GM21390 (cell line): ENCODE measurements around the gene ADGRE1.

ENCODE experiments used
- ATAC-seq: cut with Tn5 transposase; IDR thresholded peaks from one replicate; pipeline ENCODE4 v1.9.1; 2021; ENCODE audit not compliant: unreplicated experiment

ADGRE1 gene

DNA sequence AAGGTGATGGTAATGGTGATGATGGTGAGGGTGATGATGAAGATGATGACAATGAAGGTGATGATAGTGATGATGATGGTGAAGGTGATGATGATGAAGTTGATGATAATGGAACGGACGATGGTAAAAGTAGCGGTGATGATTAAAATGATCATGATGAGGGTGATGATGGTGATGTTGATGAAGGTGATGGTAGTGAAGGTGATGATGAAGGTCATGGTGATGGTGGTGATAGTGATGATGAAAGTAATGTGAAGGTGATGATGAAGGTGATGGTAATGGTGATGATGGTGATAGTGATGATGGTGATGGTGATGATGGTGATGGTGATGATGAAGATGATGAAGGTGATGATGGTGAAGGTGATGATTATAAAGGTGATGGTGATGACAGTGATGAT is 67.7 kb downstream of the ADGRE1 start:
- no peak for ATAC-seq

DNA sequence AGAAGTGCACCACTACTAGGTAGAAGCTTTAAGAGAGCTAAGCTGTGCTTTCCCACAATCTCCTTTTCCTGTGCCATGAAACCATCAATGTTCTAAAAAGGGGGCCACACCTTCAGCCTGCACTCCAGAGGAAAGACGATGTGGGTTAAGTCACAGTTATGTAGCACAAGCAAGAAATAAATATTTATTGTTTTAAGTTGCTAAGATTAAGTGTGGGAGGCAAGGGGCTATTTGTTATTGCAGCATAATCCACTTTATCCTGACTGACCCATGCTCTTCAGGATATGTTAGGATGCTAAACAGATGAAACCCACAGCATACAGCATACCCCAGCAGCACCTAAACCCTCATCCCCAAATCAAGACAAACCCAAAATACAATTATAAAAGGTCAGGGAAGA is 69.2 kb downstream of the ADGRE1 start:
- no peak for ATAC-seq

DNA sequence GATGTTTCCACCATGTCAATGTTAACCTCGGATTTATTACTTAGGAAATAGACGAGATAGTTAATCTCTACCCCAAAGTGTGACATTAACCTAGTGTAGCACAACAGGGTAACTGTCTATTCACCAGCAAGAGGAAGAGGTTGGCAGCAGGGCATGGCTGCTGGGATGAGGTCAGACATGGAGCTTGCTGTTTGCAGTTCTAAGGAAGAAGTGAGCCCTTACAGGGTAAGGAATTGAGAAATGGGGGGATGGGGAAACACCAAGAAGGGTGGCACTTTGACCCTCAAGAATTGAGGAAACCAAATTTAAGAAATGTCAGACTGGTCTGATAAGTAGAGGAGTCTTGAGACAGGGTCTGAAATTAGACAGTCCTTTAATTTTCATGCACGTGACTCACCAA is 71.4 kb downstream of the ADGRE1 start:
- no peak for ATAC-seq

DNA sequence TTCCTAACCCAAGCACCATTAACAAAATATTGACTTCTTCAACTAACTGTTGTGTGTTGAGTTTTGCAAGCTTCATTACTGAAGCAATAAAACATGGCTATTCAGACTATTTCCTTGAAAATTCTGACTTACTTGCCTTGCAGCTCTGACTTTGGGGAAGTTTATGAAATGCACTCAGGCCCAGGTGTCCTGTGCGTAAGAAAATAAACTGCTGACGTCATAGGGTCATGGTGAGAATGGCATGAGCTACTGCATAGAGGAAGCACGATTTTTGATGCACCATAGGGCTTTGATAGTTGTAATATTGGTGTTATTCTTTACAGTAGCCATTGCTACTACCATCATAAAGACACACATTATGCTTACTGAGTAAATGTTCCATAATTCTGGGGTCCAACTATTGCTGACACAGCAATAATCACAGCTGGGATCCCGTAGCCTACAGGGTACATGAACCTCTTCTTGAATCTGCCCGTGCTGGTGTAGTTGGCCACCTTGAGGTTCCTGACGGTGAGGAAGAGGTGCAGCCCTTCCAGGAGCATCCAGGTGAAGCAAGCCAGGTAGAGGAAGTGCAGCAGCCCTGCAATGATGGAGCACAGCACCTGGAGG is 76.0 kb downstream of the ADGRE1 start:
- no peak for ATAC-seq

DNA sequence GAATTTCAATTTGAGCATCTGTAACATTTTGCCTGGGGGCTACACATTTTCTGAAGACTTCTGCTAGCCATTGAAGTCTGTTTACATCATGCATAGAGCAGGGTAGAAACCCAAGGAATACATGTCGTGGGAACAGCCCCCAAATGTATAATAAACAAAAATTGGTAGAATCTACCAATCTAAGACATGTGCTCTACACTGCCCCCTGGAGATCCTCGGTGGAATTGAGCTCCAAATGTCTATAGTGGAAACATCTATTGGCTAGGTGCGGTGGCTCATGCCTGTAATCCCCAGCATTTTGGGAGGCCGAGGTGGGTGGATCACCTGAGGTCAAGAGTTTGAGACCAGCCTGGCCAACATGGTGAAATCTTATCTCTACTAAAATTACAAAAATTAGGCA is 76.6 kb downstream of the ADGRE1 start:
- ATAC-seq, result no peak

DNA sequence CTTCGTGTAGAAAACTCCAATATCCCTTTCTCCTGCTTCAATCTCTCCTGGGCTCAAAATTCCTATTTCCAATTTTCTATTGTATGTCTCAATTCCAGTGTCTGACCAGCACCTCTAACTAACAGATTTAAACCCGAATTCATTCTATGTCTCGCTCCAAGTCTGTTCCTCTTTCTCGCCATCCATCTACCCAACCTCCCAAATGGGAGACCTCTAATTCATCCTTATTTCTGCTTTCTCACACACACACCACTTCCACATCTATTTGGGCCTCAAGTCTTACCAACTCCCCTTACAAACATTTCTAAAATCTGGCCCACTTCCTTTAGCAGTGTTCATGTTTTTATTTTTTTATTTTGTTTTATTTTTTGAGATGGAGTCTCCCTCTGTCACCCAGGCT is 80.6 kb downstream of the ADGRE1 start:
- ATAC-seq, result no peak

DNA sequence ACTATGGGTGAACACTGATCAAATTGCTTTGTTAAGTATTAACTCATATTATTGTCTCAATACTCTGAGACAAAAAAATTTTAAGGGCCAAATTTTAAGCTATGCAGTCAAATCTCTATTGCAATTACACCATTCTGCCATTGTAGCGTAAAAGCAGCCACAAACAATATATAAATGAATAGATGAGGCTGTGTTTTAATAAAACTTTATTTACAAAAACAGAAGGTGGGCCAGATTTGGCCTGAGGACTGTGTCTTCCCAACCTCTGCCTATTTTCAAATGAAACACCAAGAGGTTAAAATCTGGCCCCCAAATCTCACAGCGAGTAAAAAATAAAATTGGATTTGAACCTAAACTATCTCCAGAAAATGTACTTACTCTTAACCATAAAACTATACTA is 82.1 kb downstream of the ADGRE1 start:
- ATAC-seq, result no peak

DNA sequence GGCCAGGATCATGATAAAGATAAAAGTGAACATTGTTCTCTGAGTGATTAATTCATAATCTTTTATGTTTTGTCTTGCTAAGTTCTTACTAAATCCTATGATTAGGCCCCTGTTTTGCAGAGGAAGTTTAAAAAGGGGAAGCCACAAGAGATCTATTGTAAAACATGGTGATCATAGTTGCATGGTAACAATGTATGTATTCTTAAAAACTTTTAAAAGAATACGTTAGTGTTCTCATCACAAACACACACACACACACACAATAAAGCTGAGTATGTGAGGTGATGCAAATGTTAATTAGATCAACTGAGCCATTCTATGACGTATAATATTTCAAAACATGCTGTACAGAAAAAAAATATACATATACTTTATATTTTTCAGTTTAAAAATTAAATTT is 82.6 kb downstream of the ADGRE1 start:
- ATAC-seq, result no peak

DNA sequence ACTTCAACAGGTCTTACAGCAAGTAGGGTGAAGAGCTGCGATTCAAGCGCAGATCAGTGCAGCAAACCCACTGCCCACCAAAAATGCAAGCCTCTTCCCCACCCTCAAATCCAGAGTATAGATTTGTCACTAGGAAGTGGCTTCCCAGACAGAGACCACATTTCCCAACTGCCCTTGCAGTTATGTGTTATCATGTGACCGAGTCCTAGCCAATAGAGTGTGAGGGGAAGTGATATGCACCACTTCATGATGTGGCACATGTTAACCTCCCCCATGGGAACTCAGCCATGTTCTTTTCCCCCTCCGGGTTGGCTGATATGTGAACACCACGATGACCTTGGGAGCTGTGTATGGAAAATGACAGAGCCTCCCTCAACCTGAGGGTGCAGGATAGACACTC is 83.1 kb downstream of the ADGRE1 start:
- no peak for ATAC-seq

DNA sequence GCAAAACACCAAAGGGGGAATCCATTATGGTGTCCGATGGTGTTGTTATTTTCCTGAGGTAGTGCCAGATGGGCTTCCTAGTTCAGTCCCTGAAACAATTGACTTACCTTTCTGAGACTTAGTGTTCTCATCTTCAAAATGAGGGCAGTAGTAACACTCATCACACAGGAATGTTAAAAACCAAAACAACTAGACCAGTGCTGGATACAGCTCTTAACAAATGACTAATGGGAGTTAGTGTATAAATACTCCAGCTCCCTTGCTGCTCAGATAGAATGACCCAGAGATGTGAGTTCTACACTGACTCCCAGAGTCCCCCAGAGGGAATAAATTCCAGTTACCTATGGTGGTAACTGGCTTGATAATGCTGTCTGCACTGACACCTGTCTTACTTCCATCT is 84.0 kb downstream of the ADGRE1 start:
- no peak for ATAC-seq

DNA sequence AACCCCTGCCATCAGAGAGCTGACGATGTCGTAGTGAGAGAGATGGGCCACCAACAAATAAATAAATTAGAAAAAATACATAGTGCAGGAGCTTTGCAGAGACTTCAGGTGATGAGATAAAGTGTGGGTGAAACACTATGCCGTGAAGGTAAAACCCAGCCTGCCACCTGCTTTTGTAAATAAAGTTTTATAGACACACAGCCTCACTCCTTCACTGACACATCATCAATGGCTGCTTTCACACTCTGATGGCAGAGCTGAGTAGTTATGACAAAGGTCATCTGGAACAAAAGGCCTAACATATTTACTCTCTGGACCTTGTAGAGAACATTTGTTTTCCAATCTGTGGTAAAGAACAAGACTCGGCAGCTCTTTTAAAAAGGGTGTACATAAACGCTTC is 88.8 kb downstream of the ADGRE1 start:
- no peak for ATAC-seq

DNA sequence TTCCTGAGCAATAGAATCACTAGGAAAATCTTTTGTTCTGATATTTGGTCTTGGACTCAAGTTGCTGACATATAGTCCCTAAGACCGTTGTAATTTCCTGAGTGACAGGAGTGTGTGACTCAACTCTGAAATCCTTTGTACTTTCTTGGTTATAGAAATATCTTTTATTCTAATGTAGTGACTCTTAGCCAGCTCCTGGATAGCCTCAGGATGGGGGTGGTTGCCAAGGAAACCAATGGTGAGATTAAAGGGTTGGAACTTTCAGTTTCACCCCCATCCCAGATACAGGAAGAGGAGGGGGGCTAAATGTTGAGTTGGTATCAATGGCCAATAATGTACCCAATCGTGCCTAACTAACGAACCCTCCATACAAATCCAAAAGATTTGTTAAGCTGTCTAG is 92.0 kb downstream of the ADGRE1 start:
- no peak for ATAC-seq

DNA sequence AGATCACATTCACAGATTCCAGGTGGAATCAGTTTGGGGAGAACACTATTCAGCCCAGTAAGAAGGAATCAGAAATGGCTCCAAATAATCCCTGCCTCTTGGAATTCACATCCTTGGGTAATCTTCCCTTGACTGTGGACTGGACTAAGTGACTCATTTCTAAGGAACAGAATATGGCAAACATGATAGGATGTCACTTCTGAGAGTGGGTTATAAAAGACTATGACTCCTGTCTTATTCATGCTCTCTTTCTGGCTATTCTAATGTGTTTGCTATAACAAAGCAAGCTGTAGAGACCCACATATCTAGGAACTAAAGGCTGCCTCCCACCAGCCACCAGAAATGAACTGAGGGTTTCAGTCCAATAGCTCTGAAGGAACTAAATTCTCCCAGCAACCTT is 96.1 kb downstream of the ADGRE1 start:
- ATAC-seq, result no peak

DNA sequence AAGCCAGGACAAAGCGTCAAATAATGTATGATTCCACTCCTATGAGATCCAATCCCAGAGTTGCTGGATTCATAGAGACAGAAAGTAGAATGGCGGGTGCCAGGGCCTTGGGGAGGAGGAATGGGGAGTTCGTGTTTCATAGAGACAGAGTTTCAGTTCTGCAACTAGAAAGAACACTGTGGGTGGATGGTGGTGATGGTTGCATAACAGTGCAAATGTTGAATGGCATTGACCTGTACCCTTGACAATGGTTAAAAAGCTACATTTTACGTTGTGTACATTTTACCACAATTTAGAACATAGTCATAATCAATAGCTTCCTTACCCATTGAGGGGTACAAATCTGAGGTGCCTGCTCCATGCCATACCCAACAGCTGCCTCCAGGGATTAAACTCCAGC is 100.5 kb downstream of the ADGRE1 start:
- no peak for ATAC-seq

DNA sequence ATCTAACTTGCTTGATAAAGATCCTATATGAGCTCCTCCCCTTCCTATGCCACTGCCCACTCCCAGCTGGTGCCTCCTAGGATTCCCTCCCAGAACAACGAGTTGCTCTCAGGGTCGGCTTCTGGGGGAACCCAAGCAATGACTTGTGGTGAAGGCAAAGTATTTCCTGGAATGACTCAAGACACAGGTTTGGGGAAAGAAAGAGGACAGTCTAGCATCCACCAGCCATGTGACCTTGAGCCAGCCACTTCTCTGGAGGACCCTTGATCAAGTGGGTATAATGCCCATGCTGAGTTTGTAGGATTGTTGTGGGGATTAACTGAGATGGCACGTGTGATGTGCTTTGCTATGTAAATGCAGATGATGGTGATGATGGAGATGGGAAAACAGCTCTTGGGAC is 100.9 kb downstream of the ADGRE1 start:
- no peak for ATAC-seq
